ENCODE data around the gene PTPN13. TPM values are rescaled to one million over a fixed set of nuclear protein-coding genes. Genes with fewer than 3 reads are reported as not detected.

The PTPN13 gene
- total RNA-seq, 2 donors from 2014 or later = 6.2 to 12.1 TPM

- H3K27me3 ChIP-seq = no peaks in the 10 kb centered on the region
- peak overlapping the region; percentile 77 to 85 for H3K27ac ChIP-seq
- H3K9me3 ChIP-seq = no peaks in the 10 kb centered on the region
- H3K36me3 ChIP-seq = no peaks in the 10 kb centered on the region
- TF ChIP-seq, protein P1, sequence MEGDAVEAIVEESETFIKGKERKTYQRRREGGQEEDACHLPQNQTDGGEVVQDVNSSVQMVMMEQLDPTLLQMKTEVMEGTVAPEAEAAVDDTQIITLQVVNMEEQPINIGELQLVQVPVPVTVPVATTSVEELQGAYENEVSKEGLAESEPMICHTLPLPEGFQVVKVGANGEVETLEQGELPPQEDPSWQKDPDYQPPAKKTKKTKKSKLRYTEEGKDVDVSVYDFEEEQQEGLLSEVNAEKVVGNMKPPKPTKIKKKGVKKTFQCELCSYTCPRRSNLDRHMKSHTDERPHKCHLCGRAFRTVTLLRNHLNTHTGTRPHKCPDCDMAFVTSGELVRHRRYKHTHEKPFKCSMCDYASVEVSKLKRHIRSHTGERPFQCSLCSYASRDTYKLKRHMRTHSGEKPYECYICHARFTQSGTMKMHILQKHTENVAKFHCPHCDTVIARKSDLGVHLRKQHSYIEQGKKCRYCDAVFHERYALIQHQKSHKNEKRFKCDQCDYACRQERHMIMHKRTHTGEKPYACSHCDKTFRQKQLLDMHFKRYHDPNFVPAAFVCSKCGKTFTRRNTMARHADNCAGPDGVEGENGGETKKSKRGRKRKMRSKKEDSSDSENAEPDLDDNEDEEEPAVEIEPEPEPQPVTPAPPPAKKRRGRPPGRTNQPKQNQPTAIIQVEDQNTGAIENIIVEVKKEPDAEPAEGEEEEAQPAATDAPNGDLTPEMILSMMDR (IDR thresholded peaks at IDR 0.05) = no peak
- peaks cover 0 to 7% of the 10 kb centered on the region in 2 donors for H3K4me1 ChIP-seq
- peak; percentile 61 for DNase-seq (ENCODE audit: low spot score)
- peak overlapping the region; percentile 46 to 77 for H3K4me3 ChIP-seq
Measured at GRCh38 chr4:86594559-86595425, 677 bp downstream of the PTPN13 start.

DNA sequence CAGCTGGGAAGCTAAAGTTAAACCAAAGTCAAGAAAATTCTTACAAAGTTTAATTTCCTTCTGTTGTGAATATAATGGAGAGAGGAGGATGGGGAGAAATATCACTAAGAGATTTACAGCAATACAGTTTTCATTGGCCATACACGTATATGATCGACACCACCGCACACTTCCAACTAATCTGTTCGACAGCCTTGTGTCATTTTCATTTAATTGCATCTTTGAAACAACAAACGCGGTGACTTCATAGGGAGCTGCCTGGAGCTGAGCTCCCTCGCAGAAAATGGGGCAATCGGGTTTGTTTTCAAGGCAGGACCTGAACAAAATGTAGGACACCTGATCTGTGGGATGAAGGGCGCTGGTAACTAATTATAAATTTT, 1.3 kb downstream of the PTPN13 start:
- peak overlapping the region; percentile 46 to 77 for H3K4me3 ChIP-seq
- no peaks in the 10 kb centered on the region for H3K9me3 ChIP-seq
- no peaks in the 10 kb centered on the region for H3K36me3 ChIP-seq
- H3K27me3 ChIP-seq = no peaks in the 10 kb centered on the region
- TF ChIP-seq, protein P1 (IDR thresholded peaks at IDR 0.05) = no peak
- H3K27ac ChIP-seq = peak overlapping the region; percentile 77 to 85
- DNase-seq (ENCODE audit: low spot score) = no peak
- H3K4me1 ChIP-seq = peaks cover 0 to 7% of the 10 kb centered on the region in 2 donors

DNA sequence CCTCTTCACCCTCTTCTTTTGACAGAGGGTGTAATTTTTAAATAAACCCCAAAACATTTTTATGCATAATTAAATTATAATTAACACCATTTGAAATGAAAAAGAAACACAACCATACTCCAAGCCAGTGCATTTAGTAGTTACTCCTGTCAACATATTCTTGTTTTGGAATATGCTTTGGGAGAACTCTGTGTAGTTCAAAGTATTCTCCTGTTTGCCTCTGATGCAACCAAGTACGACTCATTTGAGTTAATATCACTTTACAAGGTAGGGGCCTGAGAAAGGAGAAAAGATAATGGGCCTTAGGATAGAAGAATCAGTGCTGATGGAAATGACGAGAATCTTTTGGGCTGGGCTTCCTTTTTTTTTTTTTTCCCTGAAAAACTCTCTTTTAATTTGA, 2.7 kb downstream of the PTPN13 start:
- Histone ChIP-seq H3K4me1 (peaks cover 0 to 7% of the 10 kb centered on the region in 2 donors), H3K27me3 (no peaks in the 10 kb centered on the region), H3K27ac (peak overlapping the region; percentile 7 to 77)

GRCh38 chr4:86600007-86600653, 6.0 kb downstream of the PTPN13 start:
- DNase-seq (ENCODE audit: low spot score) = no peak
- H3K4me1 ChIP-seq = peaks cover 0 to 4% of the 10 kb centered on the region in 2 donors
- TF ChIP-seq, protein P1 (IDR thresholded peaks at IDR 0.05) = no peak
- no peaks in the 10 kb centered on the region for H3K36me3 ChIP-seq
- H3K27me3 ChIP-seq = no peaks in the 10 kb centered on the region
- no peaks in the 10 kb centered on the region for H3K9me3 ChIP-seq
- no peak overlapping the region for H3K4me3 ChIP-seq
- no peak overlapping the region for H3K27ac ChIP-seq

More for the DNA sequence above, 2.7 kb downstream of the PTPN13 start:
- no peak for DNase-seq (ENCODE audit: low spot score)
- TF ChIP-seq, protein P1 (IDR thresholded peaks at IDR 0.05) = no peak
- no peaks in the 10 kb centered on the region for H3K36me3 ChIP-seq
- H3K9me3 ChIP-seq = no peaks in the 10 kb centered on the region
- peak overlapping the region in 1 of 2 donors; percentile 77 for H3K4me3 ChIP-seq

DNA sequence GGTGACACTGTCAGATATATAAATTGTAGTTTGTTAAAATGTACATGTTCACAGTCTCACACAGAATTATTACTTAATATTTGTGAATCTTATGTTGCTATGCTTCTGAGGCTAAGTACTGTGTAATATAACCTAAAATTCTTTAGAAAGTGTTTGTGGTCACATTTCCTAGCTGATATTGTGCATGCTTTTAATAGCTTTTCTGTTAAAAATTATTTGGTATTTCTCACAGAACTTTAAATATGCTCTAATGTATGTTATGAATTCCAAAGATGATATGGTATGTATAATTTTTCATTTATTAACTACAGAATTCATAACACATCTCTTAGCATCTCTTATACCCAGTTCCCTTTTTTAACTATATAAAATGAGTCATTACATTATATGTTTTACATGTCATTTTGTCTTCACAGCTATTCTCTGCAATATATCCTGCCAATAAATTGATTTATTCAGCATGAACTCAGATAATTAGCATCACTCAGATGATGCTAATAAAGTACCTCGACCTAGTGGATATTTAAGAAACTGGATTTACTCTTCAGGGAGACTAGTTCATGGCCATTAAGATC, 9.3 kb downstream of the PTPN13 start:
- no peaks in the 10 kb centered on the region for H3K9me3 ChIP-seq
- no peak overlapping the region for H3K27ac ChIP-seq
- TF ChIP-seq, protein P1 (IDR thresholded peaks at IDR 0.05) = no peak
- no peak for DNase-seq (ENCODE audit: low spot score)
- H3K36me3 ChIP-seq = no peaks in the 10 kb centered on the region
- H3K4me3 ChIP-seq = no peak overlapping the region
- H3K4me1 ChIP-seq = no peaks in the 10 kb centered on the region
- H3K27me3 ChIP-seq = no peaks in the 10 kb centered on the region

Data from right atrium auricular region (tissue), 2 donors.